Gastroesophageal sphincter (tissue), 4 donors: ENCODE results near the gene STUB1. TPM values are rescaled to one million over a fixed set of nuclear protein-coding genes. Genes with fewer than 3 reads are reported as not detected.

ENCODE experiments used
- ATAC-seq: fragments of 150-250 bp; one replicate; pipeline ENCODE4 v1.9.1; 2016; ENCODE audit warnings: mild to moderate bottlenecking, moderate library complexity
- H3K27ac ChIP-seq, 4 donors: fragments of 200-600 bp; sonication (generic) in 3 of 4; 1 replicate in 3 of 4; 2 replicates in 1 of 4; pipeline ENCODE4 v1.5.1; 2016 to 2019
- H3K27me3 ChIP-seq: fragments of 200-600 bp; sonication (generic); one replicate; pipeline ENCODE4 v1.5.1; 2019
- H3K36me3 ChIP-seq, 2 donors: fragments of 200-600 bp; sonication (generic); one replicate each; pipeline ENCODE4 v1.5.1; 2019; ENCODE audit warnings: control low read depth in 1 of 2
- H3K4me1 ChIP-seq, 3 donors: fragments of 200-600 bp; sonication (generic); 1 replicate in 2 of 3; 2 replicates in 1 of 3; pipeline ENCODE4 v1.5.1; 2016 to 2019; ENCODE audit warnings: control low read depth in 2 of 3
- H3K4me3 ChIP-seq, 2 donors: fragments of 200-600 bp; sonication (generic); one replicate each; pipeline ENCODE4 v1.5.1; 2019; ENCODE audit warnings: mild to moderate bottlenecking in 1 of 2, moderate library complexity in 1 of 2
- H3K9me3 ChIP-seq, 3 donors: fragments of 200-600 bp; sonication (generic); one replicate each; pipeline ENCODE4 v1.5.1; 2017 to 2019; ENCODE audit warnings: control low read depth in 2 of 3
- EP300 ChIP-seq: sonication (generic); formaldehyde crosslinking; IDR thresholded peaks from one replicate; pipeline ENCODE4 v1.6.1; 2017; ENCODE audit warnings: antibody characterized with exemption, mild to moderate bottlenecking
- POLR2A ChIP-seq, 2 donors: fragments of 450-650 bp; IDR thresholded peaks; one replicate each; pipeline ENCODE4 v1.6.1; 2017; ENCODE audit warnings: antibody characterized with exemption in 2 of 2, mild to moderate bottlenecking in 2 of 2, moderate library complexity in 1 of 2
- POLR2AphosphoS5 ChIP-seq: sonication (generic); formaldehyde crosslinking; IDR thresholded peaks from one replicate; pipeline ENCODE4 v1.6.1; 2017; ENCODE audit warnings: antibody characterized with exemption
- WGBS, 2 donors: methylation state at CpG; one replicate each; pipeline ENCODE4 v1.1.5; 2018; ENCODE audit warnings: low coverage in 1 of 2; 5-methylcytosine and 5-hydroxymethylcytosine counted together
- total RNA-seq, 4 donors: library from RNA; depleted of rRNA; stranded (reverse); fragments of >200 nt; gene quantifications; one replicate each; pipeline ENCODE4 v1.1.0, GENCODE V29; 2016
- TF ChIP-seq, protein P1 (sequence below), 4 experiments: fragments of 200-600 bp in 2 of 4; fragments of 450-650 bp in 2 of 4; sonication (generic) in 1 of 4; IDR thresholded peaks; one replicate each; pipeline ENCODE4 v1.5.1; 2017 to 2019; ENCODE audit warnings: antibody characterized with exemption in 4 of 4, mild to moderate bottlenecking in 2 of 4, moderate library complexity in 2 of 4

STUB1 gene
- total RNA-seq, 4 donors from 2014 or later = 161 to 212 (median 179) TPM

DNA sequence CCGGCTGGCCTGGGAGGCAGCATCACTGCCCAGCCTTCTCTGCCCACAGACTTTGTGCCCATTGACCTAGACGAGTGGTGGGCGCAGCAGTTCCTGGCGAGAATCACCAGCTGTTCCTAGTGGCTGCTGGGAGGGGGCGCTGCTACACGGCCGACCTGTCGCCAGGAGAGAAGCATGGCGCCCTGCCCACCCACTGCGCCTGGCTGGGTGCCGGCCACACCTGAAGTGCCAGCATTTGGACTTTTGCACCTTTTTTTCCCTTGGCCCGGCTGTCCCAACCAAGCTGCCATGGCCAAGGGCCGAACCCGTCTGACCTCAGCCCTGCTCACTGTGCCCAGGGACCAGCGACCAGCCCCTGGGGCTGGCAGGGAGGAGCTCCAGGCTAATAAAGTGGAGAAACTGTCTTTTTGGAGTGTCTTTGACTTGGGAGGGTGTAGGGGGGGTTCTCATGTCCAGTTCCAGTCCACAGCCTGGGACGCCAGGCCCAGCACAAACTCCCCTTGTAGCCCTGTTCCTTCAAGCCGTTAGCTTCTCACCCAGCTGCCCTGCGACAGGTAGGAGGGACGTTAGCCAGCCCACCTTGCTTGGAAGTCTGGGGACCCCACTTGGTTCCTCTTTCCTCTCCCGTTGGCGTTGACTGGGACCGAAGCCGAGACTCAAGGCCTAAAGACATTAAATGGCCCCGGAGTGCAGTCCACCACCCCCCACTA lies 32.0 kb upstream of the STUB1 start:
- Histone ChIP-seq H3K36me3 (peaks cover 0 to 25% of the 10 kb centered on the region in 2 donors), H3K9me3 (no peaks in the 10 kb centered on the region), H3K4me1 (peaks cover 0 to 75% (median 28%) of the 10 kb centered on the region in 3 donors), H3K4me3 (peak overlapping the region; percentile 90 to 92), H3K27me3 (no peaks in the 10 kb centered on the region), H3K27ac (peak overlapping the region; percentile 84 to 93 (median 88))
- 57 to 58% methylated on average over 6 of the region's 24 CpGs for WGBS, 2 donors
- TF ChIP-seq, protein P1, sequence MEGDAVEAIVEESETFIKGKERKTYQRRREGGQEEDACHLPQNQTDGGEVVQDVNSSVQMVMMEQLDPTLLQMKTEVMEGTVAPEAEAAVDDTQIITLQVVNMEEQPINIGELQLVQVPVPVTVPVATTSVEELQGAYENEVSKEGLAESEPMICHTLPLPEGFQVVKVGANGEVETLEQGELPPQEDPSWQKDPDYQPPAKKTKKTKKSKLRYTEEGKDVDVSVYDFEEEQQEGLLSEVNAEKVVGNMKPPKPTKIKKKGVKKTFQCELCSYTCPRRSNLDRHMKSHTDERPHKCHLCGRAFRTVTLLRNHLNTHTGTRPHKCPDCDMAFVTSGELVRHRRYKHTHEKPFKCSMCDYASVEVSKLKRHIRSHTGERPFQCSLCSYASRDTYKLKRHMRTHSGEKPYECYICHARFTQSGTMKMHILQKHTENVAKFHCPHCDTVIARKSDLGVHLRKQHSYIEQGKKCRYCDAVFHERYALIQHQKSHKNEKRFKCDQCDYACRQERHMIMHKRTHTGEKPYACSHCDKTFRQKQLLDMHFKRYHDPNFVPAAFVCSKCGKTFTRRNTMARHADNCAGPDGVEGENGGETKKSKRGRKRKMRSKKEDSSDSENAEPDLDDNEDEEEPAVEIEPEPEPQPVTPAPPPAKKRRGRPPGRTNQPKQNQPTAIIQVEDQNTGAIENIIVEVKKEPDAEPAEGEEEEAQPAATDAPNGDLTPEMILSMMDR (IDR thresholded peaks at IDR 0.05) = peak in 2 of 4 experiments; percentile 8 to 35
- TF ChIP-seq EP300 (no peak), POLR2AphosphoS5 (no peak), POLR2A (IDR thresholded peaks at IDR 0.05) (no peak)
- no peak for ATAC-seq

DNA sequence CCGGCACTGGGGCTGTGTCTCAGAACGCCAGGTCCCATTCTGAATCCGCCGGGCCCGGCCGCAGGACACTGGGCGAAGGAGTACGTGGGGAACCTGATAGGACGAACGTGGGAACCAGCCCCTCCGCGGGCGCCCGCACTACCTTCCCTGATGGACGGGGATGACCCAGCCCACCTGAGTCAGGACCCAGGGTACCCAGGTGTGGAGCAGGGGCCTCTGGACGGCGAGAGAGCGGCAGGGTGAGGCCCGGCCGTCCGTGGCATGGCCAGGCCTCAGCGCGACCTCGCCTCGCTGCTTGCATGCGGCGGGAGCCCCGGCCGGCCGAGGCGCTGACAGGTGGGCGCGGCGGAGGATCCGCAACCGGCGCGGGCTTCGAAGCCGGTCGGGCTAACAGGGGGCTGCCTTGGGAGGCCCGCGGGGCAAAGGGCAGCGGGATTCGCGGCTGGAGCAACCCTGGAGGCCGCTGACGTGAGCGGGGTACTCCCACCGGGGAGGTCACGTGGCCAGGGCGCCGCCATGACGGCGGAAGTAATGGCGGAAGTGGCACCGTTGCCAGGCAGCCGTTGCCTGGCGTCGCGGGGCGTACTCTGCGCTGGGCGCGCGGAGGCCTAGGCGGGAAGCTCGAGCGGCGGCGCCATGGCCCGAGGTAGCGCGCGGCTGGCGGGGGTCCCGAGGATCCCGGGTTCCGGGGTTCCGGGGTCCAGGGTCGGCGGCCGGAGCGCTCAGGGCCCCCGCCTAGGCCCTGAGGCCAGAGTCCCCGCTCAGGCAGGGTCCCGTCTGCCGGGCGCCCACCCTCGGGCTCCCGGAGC lies 31.2 kb upstream of the STUB1 start, which contains the start of gene WDR90:
TSS of gene WDR90 (plus strand) at position 585 of the 809 bp plus-strand sequence. CDS start at position 637, 52 bp downstream.
- no peaks in the 10 kb centered on the region for H3K27me3 ChIP-seq
- peak within 1 kb of the TSS; percentile 84 to 93 (median 88) for H3K27ac ChIP-seq
- peaks cover 0 to 68% (median 28%) of the 10 kb centered on the region in 3 donors for H3K4me1 ChIP-seq
- H3K4me3 ChIP-seq = peak within 1 kb of the TSS; percentile 90 to 92
- peak; percentile 97 for ATAC-seq
- TF ChIP-seq, protein P1 (IDR thresholded peaks at IDR 0.05) = no peak
- TF ChIP-seq POLR2AphosphoS5 = peak; percentile 69
- TF ChIP-seq POLR2A (IDR thresholded peaks at IDR 0.05) = peak; percentile 47 to 62
- TF ChIP-seq EP300 = no peak
- 20% methylated on average over 1 of the region's 91 CpGs; no CpG with 5 or more reads in 1 of the 2 donors for WGBS, 2 donors
- H3K9me3 ChIP-seq = no peaks in the 10 kb centered on the region
- peaks cover 0 to 32% of the 10 kb centered on the region in 2 donors for H3K36me3 ChIP-seq

DNA sequence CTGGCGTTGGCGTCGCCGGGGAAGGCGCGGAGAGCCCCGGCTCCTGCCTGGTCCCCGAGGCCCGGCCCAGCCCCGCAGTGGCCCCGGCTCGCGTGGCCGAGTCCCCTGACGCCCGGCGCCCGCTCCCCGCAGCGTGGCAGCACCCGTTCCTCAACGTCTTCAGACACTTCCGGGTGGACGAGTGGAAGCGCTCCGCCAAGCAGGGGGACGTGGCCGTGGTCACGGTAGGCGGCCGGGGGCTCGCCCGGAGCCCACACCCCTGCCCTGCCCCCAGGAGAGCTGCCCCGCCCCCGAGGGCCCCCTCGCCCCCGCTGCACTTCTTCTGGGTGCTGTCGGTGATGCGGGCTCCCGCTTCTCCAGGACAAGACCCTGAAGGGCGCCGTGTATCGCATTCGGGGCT lies 30.6 kb upstream of the STUB1 start:
- H3K4me3 ChIP-seq = peak overlapping the region; percentile 90 to 92
- H3K27me3 ChIP-seq = no peaks in the 10 kb centered on the region
- TF ChIP-seq EP300 (no peak), POLR2A (IDR thresholded peaks at IDR 0.05) (no peak), POLR2AphosphoS5 (no peak)
- TF ChIP-seq, protein P1 (IDR thresholded peaks at IDR 0.05) = no peak
- no CpG with 5 or more reads among the region's 44 CpGs for WGBS, 2 donors
- peaks cover 0 to 61% (median 28%) of the 10 kb centered on the region in 3 donors for H3K4me1 ChIP-seq
- peaks cover 0 to 34% of the 10 kb centered on the region in 2 donors for H3K36me3 ChIP-seq
- ATAC-seq = no peak
- H3K9me3 ChIP-seq = no peaks in the 10 kb centered on the region
- H3K27ac ChIP-seq = peak overlapping the region in 3 of 4 donors; percentile 87 to 93 (median 89)

DNA sequence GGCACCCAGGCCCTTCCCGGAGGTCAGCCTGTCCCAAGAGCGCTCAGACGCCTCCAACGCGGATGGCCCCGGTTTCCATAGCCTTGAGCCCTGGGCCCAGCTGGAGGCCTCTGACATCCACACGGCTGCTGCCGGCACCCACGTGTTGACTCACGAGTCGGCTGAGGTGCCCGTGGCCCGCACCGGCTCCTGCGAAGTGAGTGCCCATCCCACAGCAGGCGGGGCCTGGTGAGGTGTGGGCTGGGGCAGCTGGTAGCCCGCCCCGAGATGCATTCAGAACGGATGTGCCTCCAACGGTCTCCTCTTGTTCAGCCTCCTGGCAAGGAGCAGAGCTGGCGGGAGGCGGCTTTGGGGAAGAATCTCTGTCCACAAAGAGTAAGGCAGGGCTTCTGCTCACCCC lies 28.4 kb upstream of the STUB1 start:
- WGBS, 2 donors = no CpG with 5 or more reads among the region's 22 CpGs
- ATAC-seq = no peak

More for the DNA sequence above, 28.4 kb upstream of the STUB1 start:
- Histone ChIP-seq H3K27ac (no peak overlapping the region), H3K4me3 (no peak overlapping the region), H3K9me3 (no peaks in the 10 kb centered on the region), H3K36me3 (peaks cover 0 to 52% of the 10 kb centered on the region in 2 donors), H3K27me3 (no peaks in the 10 kb centered on the region), H3K4me1 (peaks cover 0 to 39% (median 21%) of the 10 kb centered on the region in 3 donors)
- TF ChIP-seq POLR2A (IDR thresholded peaks at IDR 0.05) (no peak), POLR2AphosphoS5 (no peak), EP300 (no peak)
- TF ChIP-seq, protein P1 (IDR thresholded peaks at IDR 0.05) = no peak
